Measurements from ENCODE around the gene GPHN.

Gene GPHN

DNA sequence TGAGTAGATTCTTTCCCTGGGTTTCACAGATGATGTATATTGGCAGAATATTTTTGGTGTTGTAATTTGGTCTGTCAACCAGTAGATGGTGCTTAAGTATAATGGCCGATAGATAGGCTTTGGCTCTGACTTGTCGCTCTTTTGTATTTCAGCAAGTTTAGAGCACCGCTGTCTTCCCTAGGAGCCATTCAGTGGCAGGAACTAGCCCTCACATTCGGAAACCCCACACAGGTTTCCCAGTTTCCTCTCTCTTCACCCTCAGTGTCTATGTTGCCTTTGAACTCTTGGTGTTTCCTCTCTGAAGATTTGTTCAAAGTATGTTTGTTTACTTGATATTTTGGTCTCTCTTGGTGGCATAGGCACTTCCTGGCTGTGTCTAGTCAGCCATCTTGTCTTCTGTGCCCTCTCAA, 102.2 kb downstream of the GPHN start:
- peak; percentile 51 for FAIRE-seq
- DNase-seq (ENCODE audit: insufficient read length): no peak
- TF ChIP-seq TAF1 (IDR thresholded peaks at IDR 0.05; ENCODE audit: borderline replicate concordance, low read depth, low read length): no peak
- no peak for TF ChIP-seq POLR2AphosphoS5 (IDR thresholded peaks at IDR 0.05; ENCODE audit: low read depth, low read length)
- no peak for TF ChIP-seq POLR2A (IDR thresholded peaks at IDR 0.05; ENCODE audit: low read depth, low read length)

DNA sequence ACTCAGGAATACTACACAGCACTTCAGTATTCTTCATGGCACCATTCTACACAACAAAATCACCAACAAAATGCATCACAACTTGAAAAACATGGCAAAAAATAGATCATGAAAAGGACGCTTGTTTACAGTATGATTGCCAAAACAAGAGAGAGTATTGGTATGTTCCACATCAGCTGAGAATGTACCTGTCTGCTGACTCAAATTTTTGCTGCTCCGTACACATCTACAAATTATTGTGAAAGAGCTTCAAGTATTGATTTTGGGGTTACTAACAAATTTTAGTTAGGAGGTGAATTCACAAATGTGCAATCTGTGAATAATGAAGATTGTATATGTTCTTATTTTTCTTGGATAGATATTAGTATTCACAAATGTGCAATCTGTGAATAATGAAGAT, 105.4 kb downstream of the GPHN start:
- DNase-seq (ENCODE audit: insufficient read length) (no peak), FAIRE-seq (no peak)
- no peak for TF ChIP-seq TAF1 (IDR thresholded peaks at IDR 0.05; ENCODE audit: borderline replicate concordance, low read depth, low read length)

DNA sequence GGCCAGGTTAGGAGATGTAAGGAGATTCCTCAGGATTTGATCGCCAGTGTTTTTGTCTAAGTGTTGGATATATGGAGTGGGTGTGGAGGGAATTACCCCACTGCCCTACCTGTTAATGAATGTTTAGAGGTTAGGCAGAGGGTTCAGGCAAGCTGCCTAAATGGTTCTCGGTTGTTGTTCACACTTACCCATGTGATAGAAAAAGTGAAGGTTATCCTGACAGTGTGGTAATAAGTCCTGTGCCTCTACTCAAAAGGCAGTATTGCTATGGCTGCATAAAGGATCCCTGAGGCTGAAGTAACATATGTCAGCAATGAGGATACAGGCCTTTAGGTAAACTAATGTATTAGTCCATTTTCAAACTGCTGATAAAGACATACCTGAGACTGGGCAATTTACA, 112.0 kb downstream of the GPHN start:
- no peak for DNase-seq (ENCODE audit: insufficient read length)
- TF ChIP-seq POLR2AphosphoS5 (IDR thresholded peaks at IDR 0.05; ENCODE audit: low read depth, low read length) (no peak), TAF1 (IDR thresholded peaks at IDR 0.05; ENCODE audit: borderline replicate concordance, low read depth, low read length) (no peak), POLR2A (IDR thresholded peaks at IDR 0.05; ENCODE audit: low read depth, low read length) (no peak)
- peak; percentile 78 for FAIRE-seq

DNA sequence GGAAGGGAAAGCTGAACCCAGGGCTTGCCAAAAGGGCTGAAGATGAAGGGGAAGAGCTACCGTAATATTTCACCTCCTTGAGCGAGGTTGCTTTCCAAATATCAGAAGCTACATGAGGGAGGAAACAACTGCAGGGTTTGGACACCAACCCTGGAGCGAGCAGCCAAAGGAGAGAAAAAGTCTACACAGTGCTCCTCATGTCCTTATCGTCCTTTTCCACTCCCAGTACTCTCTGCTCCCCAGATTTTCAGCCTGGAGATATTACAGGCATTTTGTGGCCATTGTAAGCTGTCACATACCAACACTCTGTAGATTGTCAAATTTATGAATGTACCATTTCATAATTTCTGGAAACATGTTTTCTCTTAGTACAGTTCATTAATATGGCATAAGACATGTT, 115.9 kb downstream of the GPHN start:
- DNase-seq (ENCODE audit: insufficient read length) (no peak), FAIRE-seq (no peak)
- no peak for TF ChIP-seq POLR2AphosphoS5 (IDR thresholded peaks at IDR 0.05; ENCODE audit: low read depth, low read length)
- no peak for TF ChIP-seq TAF1 (IDR thresholded peaks at IDR 0.05; ENCODE audit: borderline replicate concordance, low read depth, low read length)
- no peak for TF ChIP-seq POLR2A (IDR thresholded peaks at IDR 0.05; ENCODE audit: low read depth, low read length)

DNA sequence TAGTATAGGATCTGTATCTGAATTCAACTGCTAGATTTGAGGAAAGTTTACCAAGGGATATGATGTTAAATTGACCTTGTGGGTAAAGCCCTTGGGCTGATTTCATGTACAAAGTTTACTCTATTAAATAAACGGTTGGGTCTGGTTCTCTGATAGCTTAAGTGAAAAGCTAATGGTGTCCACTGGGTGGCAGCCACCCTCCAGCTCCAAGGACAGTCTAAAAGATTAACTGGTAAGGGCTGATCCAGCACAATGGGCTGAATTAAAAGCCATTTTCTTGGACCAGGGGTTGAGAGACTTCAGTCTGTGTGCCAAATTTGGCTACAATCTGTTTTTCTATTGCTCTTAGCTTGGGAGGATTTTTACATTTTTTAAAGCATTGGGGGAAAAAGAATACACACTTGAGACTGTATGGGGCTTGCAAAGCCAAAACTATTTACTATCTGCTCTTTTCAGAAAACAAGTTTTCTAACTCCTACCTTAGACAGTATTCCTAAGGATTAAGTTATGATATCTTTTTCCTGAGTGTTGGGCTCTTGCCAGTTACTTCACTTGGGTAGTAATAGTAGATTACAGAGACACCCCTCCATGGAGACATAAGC, 116.5 kb downstream of the GPHN start:
- TF ChIP-seq TAF1 (IDR thresholded peaks at IDR 0.05; ENCODE audit: borderline replicate concordance, low read depth, low read length) (no peak), POLR2A (IDR thresholded peaks at IDR 0.05; ENCODE audit: low read depth, low read length) (no peak), POLR2AphosphoS5 (IDR thresholded peaks at IDR 0.05; ENCODE audit: low read depth, low read length) (no peak)
- FAIRE-seq (peak; percentile 73), DNase-seq (ENCODE audit: insufficient read length) (peak; percentile 3)

DNA sequence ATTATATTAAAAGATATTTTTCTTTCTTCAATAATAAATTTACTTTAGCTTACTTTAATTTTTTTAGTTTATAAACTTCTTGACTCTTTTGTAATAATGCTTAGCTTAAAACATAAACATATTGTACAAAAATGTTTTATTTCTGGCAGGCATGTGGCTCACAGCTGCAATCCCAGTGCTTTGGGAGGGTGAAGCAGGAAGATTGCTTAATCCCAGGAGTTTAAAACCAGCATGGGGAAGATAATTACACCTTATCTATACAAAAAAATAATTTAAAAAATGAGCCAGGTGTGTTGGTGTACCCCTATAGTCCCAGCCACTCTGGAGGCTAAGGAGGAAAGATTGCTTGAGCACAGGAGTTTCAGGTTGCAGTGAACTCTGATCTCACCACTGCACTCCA, 120.7 kb downstream of the GPHN start:
- DNase-seq (ENCODE audit: insufficient read length) (no peak), FAIRE-seq (no peak)
- TF ChIP-seq TAF1 (IDR thresholded peaks at IDR 0.05; ENCODE audit: borderline replicate concordance, low read depth, low read length) (no peak), POLR2AphosphoS5 (IDR thresholded peaks at IDR 0.05; ENCODE audit: low read depth, low read length) (no peak), POLR2A (IDR thresholded peaks at IDR 0.05; ENCODE audit: low read depth, low read length) (no peak)

DNA sequence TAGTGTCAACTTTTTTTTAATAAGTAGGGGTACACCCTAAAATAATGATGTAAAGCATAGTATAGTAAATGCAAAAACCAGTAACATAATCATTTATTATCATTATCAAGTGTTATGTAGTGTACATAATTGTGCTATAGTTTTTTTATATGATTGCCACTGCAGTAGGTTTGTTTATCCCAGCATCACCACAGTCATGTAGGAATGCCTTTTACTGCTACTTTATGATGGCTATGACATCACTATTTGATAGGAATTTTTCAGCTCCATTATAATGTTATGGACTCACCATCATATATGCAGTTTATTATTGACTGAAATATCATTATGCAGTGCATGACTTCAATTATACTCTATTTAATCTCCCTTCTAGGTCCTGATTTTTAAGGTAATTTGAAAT, 121.6 kb downstream of the GPHN start:
- TF ChIP-seq TAF1 (IDR thresholded peaks at IDR 0.05; ENCODE audit: borderline replicate concordance, low read depth, low read length) (no peak), POLR2A (IDR thresholded peaks at IDR 0.05; ENCODE audit: low read depth, low read length) (no peak), POLR2AphosphoS5 (IDR thresholded peaks at IDR 0.05; ENCODE audit: low read depth, low read length) (no peak)
- peak; percentile 33 for FAIRE-seq
- no peak for DNase-seq (ENCODE audit: insufficient read length)

DNA sequence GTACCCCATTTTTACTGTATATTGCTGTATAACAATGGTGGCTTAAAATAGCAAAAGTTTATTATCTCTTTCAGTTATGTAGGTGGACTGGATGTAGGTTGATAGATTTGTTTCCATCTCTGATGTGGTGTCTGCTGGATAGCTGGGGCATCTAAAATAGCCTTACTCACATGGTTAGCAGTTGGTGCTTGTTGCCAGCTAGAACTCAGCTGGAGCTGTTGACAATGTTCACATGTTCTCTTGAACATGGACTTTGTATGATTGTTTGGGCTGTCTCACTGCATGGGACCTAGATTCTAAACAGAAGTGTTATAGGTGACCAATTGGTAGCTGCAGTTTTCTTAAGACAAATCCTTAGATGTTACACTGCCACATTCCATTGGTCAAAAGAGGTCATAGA, 126.9 kb downstream of the GPHN start:
- FAIRE-seq (peak; percentile 73), DNase-seq (ENCODE audit: insufficient read length) (no peak)
- no peak for TF ChIP-seq POLR2AphosphoS5 (IDR thresholded peaks at IDR 0.05; ENCODE audit: low read depth, low read length)
- TF ChIP-seq TAF1 (IDR thresholded peaks at IDR 0.05; ENCODE audit: borderline replicate concordance, low read depth, low read length): no peak
- TF ChIP-seq POLR2A (IDR thresholded peaks at IDR 0.05; ENCODE audit: low read depth, low read length): no peak

GRCh38 chr14:66635435-66635834, 127.5 kb downstream of the GPHN start:
- DNase-seq (ENCODE audit: insufficient read length): no peak
- no peak for FAIRE-seq
- TF ChIP-seq POLR2AphosphoS5 (IDR thresholded peaks at IDR 0.05; ENCODE audit: low read depth, low read length): no peak
- no peak for TF ChIP-seq TAF1 (IDR thresholded peaks at IDR 0.05; ENCODE audit: borderline replicate concordance, low read depth, low read length)
- no peak for TF ChIP-seq POLR2A (IDR thresholded peaks at IDR 0.05; ENCODE audit: low read depth, low read length)

- DNase-seq (ENCODE audit: insufficient read length): no peak
- TF ChIP-seq POLR2AphosphoS5 (IDR thresholded peaks at IDR 0.05; ENCODE audit: low read depth, low read length): no peak
- TF ChIP-seq POLR2A (IDR thresholded peaks at IDR 0.05; ENCODE audit: low read depth, low read length): no peak
- no peak for TF ChIP-seq TAF1 (IDR thresholded peaks at IDR 0.05; ENCODE audit: borderline replicate concordance, low read depth, low read length)
- FAIRE-seq: no peak
Observed at GRCh38 chr14:66636240-66636639, 128.3 kb downstream of the GPHN start.

DNA sequence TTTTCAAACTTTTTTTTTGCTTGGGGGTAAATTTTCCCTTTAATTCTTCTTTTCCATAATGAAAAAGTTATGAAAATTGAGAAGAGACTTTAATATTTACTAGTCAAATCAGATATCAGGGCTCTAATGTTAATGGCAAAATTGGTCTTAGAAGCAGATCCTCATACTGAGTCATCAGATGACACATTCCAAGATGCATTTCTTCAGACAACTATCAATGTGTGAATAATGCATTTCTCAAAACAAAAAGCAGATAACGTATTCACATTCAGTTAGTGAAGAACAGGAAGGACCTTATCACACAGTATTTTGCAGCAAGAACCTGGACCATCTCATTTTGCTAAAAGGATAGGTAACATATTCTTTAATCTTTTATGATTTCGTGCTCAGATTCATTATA, 130.7 kb downstream of the GPHN start:
- FAIRE-seq (no peak), DNase-seq (ENCODE audit: insufficient read length) (no peak)
- TF ChIP-seq TAF1 (IDR thresholded peaks at IDR 0.05; ENCODE audit: borderline replicate concordance, low read depth, low read length) (no peak), POLR2A (IDR thresholded peaks at IDR 0.05; ENCODE audit: low read depth, low read length) (no peak), POLR2AphosphoS5 (IDR thresholded peaks at IDR 0.05; ENCODE audit: low read depth, low read length) (no peak)

DNA sequence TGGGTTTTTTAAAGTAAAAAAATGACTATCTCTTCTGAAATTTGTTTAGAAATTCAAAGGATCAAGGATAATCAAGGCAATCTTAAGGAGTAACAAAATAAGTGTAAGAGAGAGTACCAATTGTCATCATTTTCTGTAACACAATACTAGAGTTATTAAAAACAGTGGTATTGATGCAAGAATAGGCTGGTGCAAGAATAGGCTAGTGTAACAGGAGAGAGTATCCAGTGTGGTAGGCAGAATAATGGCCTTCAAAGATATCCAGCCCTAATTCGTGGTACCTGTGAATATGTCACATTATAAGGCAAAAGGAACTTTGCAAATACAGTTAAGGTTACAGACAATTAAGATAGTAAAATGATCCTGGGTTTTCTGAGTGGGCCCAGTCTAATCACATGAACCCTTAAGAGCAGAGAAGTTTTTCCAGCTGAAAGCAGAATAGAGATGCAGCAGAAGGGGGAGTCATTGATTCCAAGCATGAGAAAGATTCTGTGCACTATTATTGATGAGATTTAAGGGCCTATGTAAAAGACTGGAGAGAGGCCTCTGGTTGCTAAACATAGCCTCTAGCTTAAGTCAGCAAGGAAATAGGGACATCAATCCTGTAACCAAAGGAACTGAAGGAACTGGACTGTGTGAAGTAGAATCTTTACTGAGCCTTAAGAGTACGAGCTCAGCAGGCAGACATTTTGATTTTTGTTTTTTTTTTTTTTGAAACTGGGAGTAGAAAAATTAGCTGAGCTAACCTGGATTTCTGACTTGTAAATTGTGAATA, 134.1 kb downstream of the GPHN start:
- FAIRE-seq (no peak), DNase-seq (ENCODE audit: insufficient read length) (no peak)
- no peak for TF ChIP-seq POLR2A (IDR thresholded peaks at IDR 0.05; ENCODE audit: low read depth, low read length)
- no peak for TF ChIP-seq POLR2AphosphoS5 (IDR thresholded peaks at IDR 0.05; ENCODE audit: low read depth, low read length)
- no peak for TF ChIP-seq TAF1 (IDR thresholded peaks at IDR 0.05; ENCODE audit: borderline replicate concordance, low read depth, low read length)
